Keratinocyte (primary cell): Measurements from ENCODE around the gene DECR2. TPM values are rescaled to one million over a fixed set of nuclear protein-coding genes. Genes with fewer than 3 reads are reported as not detected.

Source experiments
- DNase-seq: peaks from one replicate; pipeline ENCODE4 v3.0.0-alpha.2; 2011; ENCODE audit warnings: low read depth, missing footprints, low spot score
- FAIRE-seq: peaks from 2 replicates; lab custom pipeline; 2011; peaks lifted over from hg19 to GRCh38; lab: Jason Lieb, UNC
- H2AFZ ChIP-seq: 2 replicates; pipeline ENCODE4 v1.6.0; 2012; ENCODE audit warnings: low read length, control low read depth, inconsistent platforms; ENCODE audit not compliant: control insufficient read depth
- H3K27ac ChIP-seq: 2 replicates; pipeline ENCODE4 v1.5.1; 2011; ENCODE audit warnings: low read length; ENCODE audit not compliant: control insufficient read depth, insufficient read depth
- H3K27me3 ChIP-seq: 3 replicates; pipeline ENCODE4 v1.6.0; 2011; ENCODE audit warnings: low read length; ENCODE audit not compliant: control insufficient read depth, insufficient read depth; ENCODE audit errors: extremely low read depth
- H3K36me3 ChIP-seq, 2 experiments: 2 replicates in 1 of 2; 3 replicates in 1 of 2; pipeline ENCODE4 v1.5.1; 2011; ENCODE audit warnings: low read length in 2 of 2, mild to moderate bottlenecking in 1 of 2; ENCODE audit not compliant: control insufficient read depth in 2 of 2, insufficient read depth in 2 of 2; ENCODE audit errors: extremely low read depth in 1 of 2
- H3K4me1 ChIP-seq: 3 replicates; pipeline ENCODE4 v1.5.1; 2011; ENCODE audit warnings: low read length; ENCODE audit not compliant: control insufficient read depth, insufficient read depth; ENCODE audit errors: extremely low read depth
- H3K4me2 ChIP-seq: 3 replicates; pipeline ENCODE4 v1.6.0; 2011; ENCODE audit warnings: low read depth, low read length; ENCODE audit not compliant: control insufficient read depth, insufficient read depth; ENCODE audit errors: extremely low read depth
- H3K4me3 ChIP-seq, 3 experiments: fragments of 200-600 bp in 1 of 3; sonication (generic) in 1 of 3; 2 replicates in 2 of 3; 3 replicates in 1 of 3; pipeline ENCODE4 v1.5.1; 2011 to 2016; ENCODE audit warnings: low read length in 3 of 3, mild to moderate bottlenecking in 3 of 3, control low read depth in 2 of 3, inconsistent platforms in 1 of 3, low read depth in 1 of 3, mixed read lengths in 1 of 3, mixed run types in 1 of 3, moderate library complexity in 1 of 3; ENCODE audit not compliant: control insufficient read depth in 2 of 3, insufficient read depth in 2 of 3; ENCODE audit errors: extremely low read depth in 1 of 3
- H3K79me2 ChIP-seq: 2 replicates; pipeline ENCODE4 v1.6.0; 2012; ENCODE audit warnings: low read length; ENCODE audit not compliant: control insufficient read depth, insufficient read depth
- H3K9ac ChIP-seq: 3 replicates; pipeline ENCODE4 v1.6.0; 2011; ENCODE audit warnings: low read length; ENCODE audit not compliant: control insufficient read depth, insufficient read depth; ENCODE audit errors: extremely low read depth
- H3K9me1 ChIP-seq: 3 replicates; pipeline ENCODE4 v1.6.0; 2011; ENCODE audit warnings: low read length; ENCODE audit not compliant: control insufficient read depth, insufficient read depth; ENCODE audit errors: extremely low read depth
- H3K9me3 ChIP-seq: 2 replicates; pipeline ENCODE4 v1.5.1; 2012; ENCODE audit warnings: low read depth, low read length; ENCODE audit not compliant: control insufficient read depth
- H4K20me1 ChIP-seq: 3 replicates; pipeline ENCODE4 v1.6.0; 2011; ENCODE audit warnings: low read length; ENCODE audit not compliant: control insufficient read depth, insufficient read depth; ENCODE audit errors: extremely low read depth
- CTCF ChIP-seq, 3 experiments: IDR thresholded peaks in 1 of 3; conservative IDR thresholded peaks in 1 of 3; optimal IDR thresholded peaks in 1 of 3; 2 replicates in 2 of 3; 3 replicates in 1 of 3; pipeline versions ENCODE3 to v1.5.1; 2011; ENCODE audit warnings: low read length in 3 of 3, mild to moderate bottlenecking in 3 of 3, moderate library complexity in 2 of 3, control low read depth in 1 of 3, inconsistent platforms in 1 of 3; ENCODE audit not compliant: insufficient read depth in 2 of 3; ENCODE audit errors: extremely low read depth in 1 of 3
- EZH2 ChIP-seq: IDR thresholded peaks from one replicate; pipeline ENCODE4 v1.6.1; 2012; ENCODE audit warnings: inconsistent platforms, mild to moderate bottlenecking, low read length, moderate library complexity
- dilution Hi-C: fragments of 300-500 bp; cut with MboI; formaldehyde crosslinking; loops from one replicate; pipeline ENCODE4 v1.7.0; 2020; ENCODE audit warnings: low sequenced_read_pairs; ENCODE audit not compliant: extremely low pct_ligation_motif_present
- polyA plus RNA-seq, 5 experiments: library from polyadenylated mRNA; depleted of rRNA in 3 of 5; stranded (reverse) in 3 of 5; stranded (forward) in 1 of 5; unstranded in 1 of 5; fragments of >200 nt; gene quantifications; 1 replicate in 1 of 5; 2 replicates in 3 of 5; 3 replicates in 1 of 5; pipeline versions ENCODE4 v1.2.1 to v1.2.3, GENCODE V29; 2011 to 2012; ENCODE audit warnings: missing spikeins in 2 of 5, low read depth in 1 of 5, low replicate concordance in 1 of 5

DECR2 gene
- polyA plus RNA-seq, 1 donor (not counting 4 experiments of a cell fraction or from before 2014, with no cell fraction given) = 14.2 TPM

- TF ChIP-seq EZH2 (no peak), CTCF (optimal IDR thresholded peaks at IDR 0.05 in 1 of 3, IDR thresholded peaks at IDR 0.05 in 1 of 3, conservative IDR thresholded peaks at IDR 0.05 in 1 of 3; ENCODE audit: extremely low read depth in 1 of 3, insufficient read depth in 2 of 3, low read length in 3 of 3) (no peak)
- peaks cover 12% of the 10 kb centered on the region for H3K4me1 ChIP-seq
- peak; percentile 56 for FAIRE-seq
- H3K9me1 ChIP-seq = no peaks in the 10 kb centered on the region
- H2AFZ ChIP-seq = no peak within 1 kb of the TSS
- H3K36me3 ChIP-seq = peaks cover 11 to 24% of the 10 kb centered on the region in 2 experiments
- peak within 1 kb of the TSS; percentile 87 for H3K4me2 ChIP-seq
- dilution Hi-C loops = no loop called here
- peak within 1 kb of the TSS; percentile 43 to 67 (median 62) for H3K4me3 ChIP-seq
- DNase-seq = peak; percentile 58
- peak within 1 kb of the TSS; percentile 50 for H3K9ac ChIP-seq
- H3K9me3 ChIP-seq = no peaks in the 10 kb centered on the region
- no peak within 1 kb of the TSS for H3K27ac ChIP-seq
- no peaks in the 10 kb centered on the region for H3K27me3 ChIP-seq
- H3K79me2 ChIP-seq = peaks cover 6% of the 10 kb centered on the region
- H4K20me1 ChIP-seq = peaks cover 2% of the 10 kb centered on the region
These were observed 31.2 kb upstream of the DECR2 start, which contains the start of gene MRPL28 for GRCh38 chr16:370443-370842. Gene MRPL28 (minus strand): TSS chr16:370538. CDS start chr16:370218, 320 bp downstream.

GRCh38 chr16:370979-371514 lies 30.6 kb upstream of the DECR2 start:
- peaks cover 6% of the 10 kb centered on the region for H3K79me2 ChIP-seq
- FAIRE-seq = no peak
- DNase-seq = no peak
- no peak overlapping the region for H3K27ac ChIP-seq
- peak overlapping the region; percentile 44 for H3K9ac ChIP-seq
- no peaks in the 10 kb centered on the region for H3K27me3 ChIP-seq
- no peak for TF ChIP-seq CTCF (optimal IDR thresholded peaks at IDR 0.05 in 1 of 3, IDR thresholded peaks at IDR 0.05 in 1 of 3, conservative IDR thresholded peaks at IDR 0.05 in 1 of 3; ENCODE audit: extremely low read depth in 1 of 3, insufficient read depth in 2 of 3, low read length in 3 of 3)
- peaks cover 12% of the 10 kb centered on the region for H3K4me1 ChIP-seq
- peaks cover 2% of the 10 kb centered on the region for H4K20me1 ChIP-seq
- peaks cover 11 to 26% of the 10 kb centered on the region in 2 experiments for H3K36me3 ChIP-seq
- dilution Hi-C loops = no loop called here
- peak overlapping the region; percentile 67 for H3K4me2 ChIP-seq
- H3K4me3 ChIP-seq = peak overlapping the region in 1 of 3 experiments; percentile 43
- no peaks in the 10 kb centered on the region for H3K9me3 ChIP-seq
- H2AFZ ChIP-seq = no peak overlapping the region
- H3K9me1 ChIP-seq = no peaks in the 10 kb centered on the region
